Measurements from ENCODE around the gene ATF6B. TPM values are rescaled to one million over a fixed set of nuclear protein-coding genes. Genes with fewer than 3 reads are reported as not detected.
A peak's percentile ranks its signal among the peaks of the same experiment; 100 is the strongest.

The ATF6B gene
- total RNA-seq, 1 experiment from 2014 or later: 87.2 TPM

- Histone ChIP-seq H3K9me2 (ENCODE audit: insufficient read depth) (no peaks in the 10 kb centered on the region), H4K20me1 (ENCODE audit: insufficient read depth) (no peaks in the 10 kb centered on the region; the same call in 1 of the 2 replicates), H3K4me2 (0 out of 2 replicates have a peak overlapping the region, but pooled peaks have one; percentile 22), H3K27ac (no peak overlapping the region), H3K79me2 (ENCODE audit: low read depth) (no peaks in the 10 kb centered on the region), H3F3A (ENCODE audit: insufficient read depth, low read depth) (peaks cover 20% of the 10 kb centered on the region), H3K9me3 (ENCODE audit: insufficient read depth, low read depth) (no peaks in the 10 kb centered on the region), H3K4me3 (no peak overlapping the region), H2AFZ (no peak overlapping the region), H3K36me3 (ENCODE audit: low read depth) (peaks cover 9% of the 10 kb centered on the region; the same call in 1 of the 2 replicates), H3K27me3 (ENCODE audit: insufficient read depth, low read depth) (no peaks in the 10 kb centered on the region), H3K4me1 (replicated peaks; ENCODE audit: insufficient read depth) (peaks cover 21% of the 10 kb centered on the region; the same call in 1 of the 2 replicates)
- CTCF ChIA-PET: interaction anchor here (1.0 kb wide), 1 partner anchor 35 kb away, joined by 3 read pairs; no protein-coding TSS in a partner anchor
- intact Hi-C loops (cut with micrococcal nuclease; ENCODE audit: unreplicated experiment): loop anchor here (1.0 to 5.0 kb wide), 4 partner anchors 27 to 683 kb away; no protein-coding TSS in a partner anchor
- BruUV-seq (replicated peaks): no TSS peak
- POLR2A ChIA-PET (ENCODE audit: unreplicated experiment): interaction anchor here (0.6 kb wide), 2 partner anchors 11 to 21 kb away, joined by 3 to 4 read pairs; no protein-coding TSS in a partner anchor
- peak; percentile 39 to 60 for DNase-seq
- TF ChIP-seq EZH2 (IDR thresholded peaks at IDR 0.05; ENCODE audit: low read depth): no peak
- TF ChIP-seq, protein P1, sequence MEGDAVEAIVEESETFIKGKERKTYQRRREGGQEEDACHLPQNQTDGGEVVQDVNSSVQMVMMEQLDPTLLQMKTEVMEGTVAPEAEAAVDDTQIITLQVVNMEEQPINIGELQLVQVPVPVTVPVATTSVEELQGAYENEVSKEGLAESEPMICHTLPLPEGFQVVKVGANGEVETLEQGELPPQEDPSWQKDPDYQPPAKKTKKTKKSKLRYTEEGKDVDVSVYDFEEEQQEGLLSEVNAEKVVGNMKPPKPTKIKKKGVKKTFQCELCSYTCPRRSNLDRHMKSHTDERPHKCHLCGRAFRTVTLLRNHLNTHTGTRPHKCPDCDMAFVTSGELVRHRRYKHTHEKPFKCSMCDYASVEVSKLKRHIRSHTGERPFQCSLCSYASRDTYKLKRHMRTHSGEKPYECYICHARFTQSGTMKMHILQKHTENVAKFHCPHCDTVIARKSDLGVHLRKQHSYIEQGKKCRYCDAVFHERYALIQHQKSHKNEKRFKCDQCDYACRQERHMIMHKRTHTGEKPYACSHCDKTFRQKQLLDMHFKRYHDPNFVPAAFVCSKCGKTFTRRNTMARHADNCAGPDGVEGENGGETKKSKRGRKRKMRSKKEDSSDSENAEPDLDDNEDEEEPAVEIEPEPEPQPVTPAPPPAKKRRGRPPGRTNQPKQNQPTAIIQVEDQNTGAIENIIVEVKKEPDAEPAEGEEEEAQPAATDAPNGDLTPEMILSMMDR (conservative IDR thresholded peaks at IDR 0.05): no peak
Observed at GRCh38 chr6:32114796-32115195, 13.2 kb downstream of the ATF6B start.

DNA sequence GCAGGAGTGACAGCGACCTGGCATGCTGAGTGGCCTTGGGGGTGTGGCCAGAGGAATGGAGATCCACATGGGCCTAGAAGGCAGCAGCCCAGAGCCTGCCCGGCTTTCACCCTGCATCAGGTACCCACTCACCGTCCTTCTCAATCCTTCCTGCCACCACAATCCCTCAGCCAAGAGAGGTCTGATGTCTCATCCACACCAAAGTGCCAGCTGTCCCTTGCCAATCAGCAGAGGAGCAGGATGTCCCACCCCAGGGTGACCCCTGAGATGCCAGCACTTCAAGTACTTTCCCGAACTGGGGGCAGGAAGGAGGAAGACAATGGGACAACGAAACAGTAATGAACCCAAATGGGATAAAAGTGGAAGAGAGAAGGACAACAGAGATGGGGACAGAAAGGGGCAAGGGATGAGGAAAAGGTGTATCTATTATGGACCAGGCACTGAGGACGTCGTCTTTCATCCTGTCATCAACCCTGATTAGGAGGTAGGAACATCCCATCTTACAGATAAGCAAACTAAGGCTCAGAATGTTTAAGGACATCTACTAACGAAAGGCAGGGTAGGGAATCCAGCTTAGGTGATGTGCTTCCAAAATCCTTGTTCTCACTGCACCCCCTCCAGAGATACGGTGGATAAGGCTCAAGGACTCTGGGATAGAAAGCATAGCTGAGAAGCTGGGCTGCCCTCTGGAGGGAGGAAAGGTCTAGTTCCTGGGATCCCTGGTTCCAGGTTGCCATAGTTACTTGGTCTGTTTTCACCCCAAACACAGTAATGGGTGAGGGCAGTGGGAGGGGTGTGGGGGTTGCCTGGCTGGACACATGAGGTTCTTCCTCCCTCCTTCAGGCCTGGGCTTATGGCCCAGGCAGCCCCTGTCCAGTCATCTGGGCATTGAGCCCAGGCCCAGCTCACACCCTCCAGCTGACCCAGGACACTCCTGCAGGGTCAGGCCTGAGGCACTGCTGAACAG, 14.4 kb downstream of the ATF6B start:
- TF ChIP-seq, protein P1 (conservative IDR thresholded peaks at IDR 0.05): peak; percentile 45; the same call in 1 of the 2 replicates
- no peak for TF ChIP-seq EZH2 (IDR thresholded peaks at IDR 0.05; ENCODE audit: low read depth)
- no peaks in the 10 kb centered on the region for H3K9me3 ChIP-seq (ENCODE audit: insufficient read depth, low read depth)
- no peaks in the 10 kb centered on the region; the same call in 1 of the 2 replicates for H4K20me1 ChIP-seq (ENCODE audit: insufficient read depth)
- no peaks in the 10 kb centered on the region for H3K79me2 ChIP-seq (ENCODE audit: low read depth)
- intact Hi-C loops (cut with micrococcal nuclease; ENCODE audit: unreplicated experiment): loop anchor here (1.0 to 2.0 kb wide), 2 partner anchors 26 to 67 kb away; no protein-coding TSS in a partner anchor
- no peak overlapping the region for H3K4me2 ChIP-seq
- no peak overlapping the region for H3K27ac ChIP-seq
- peaks cover 17% of the 10 kb centered on the region for H3F3A ChIP-seq (ENCODE audit: insufficient read depth, low read depth)
- H3K27me3 ChIP-seq (ENCODE audit: insufficient read depth, low read depth): no peaks in the 10 kb centered on the region
- DNase-seq: peak; percentile 64 to 85
- BruUV-seq (replicated peaks): no TSS peak
- H3K4me3 ChIP-seq: no peak overlapping the region
- no peaks in the 10 kb centered on the region for H3K9me2 ChIP-seq (ENCODE audit: insufficient read depth)
- H3K4me1 ChIP-seq (replicated peaks; ENCODE audit: insufficient read depth): peaks cover 21% of the 10 kb centered on the region; the same call in 1 of the 2 replicates
- no peak overlapping the region for H2AFZ ChIP-seq
- ChIA-PET CTCF (interaction anchor here (1.0 kb wide), 1 partner anchor 33 kb away, joined by 3 read pairs; no protein-coding TSS in a partner anchor), POLR2A (ENCODE audit: unreplicated experiment) (interaction anchor here (0.5 to 0.8 kb wide), 7 partner anchors 23 to 1714 kb away, joined by 3 to 4 read pairs (median 4); no protein-coding TSS in a partner anchor)
- peaks cover 9% of the 10 kb centered on the region; the same call in 1 of the 2 replicates for H3K36me3 ChIP-seq (ENCODE audit: low read depth)

DNA sequence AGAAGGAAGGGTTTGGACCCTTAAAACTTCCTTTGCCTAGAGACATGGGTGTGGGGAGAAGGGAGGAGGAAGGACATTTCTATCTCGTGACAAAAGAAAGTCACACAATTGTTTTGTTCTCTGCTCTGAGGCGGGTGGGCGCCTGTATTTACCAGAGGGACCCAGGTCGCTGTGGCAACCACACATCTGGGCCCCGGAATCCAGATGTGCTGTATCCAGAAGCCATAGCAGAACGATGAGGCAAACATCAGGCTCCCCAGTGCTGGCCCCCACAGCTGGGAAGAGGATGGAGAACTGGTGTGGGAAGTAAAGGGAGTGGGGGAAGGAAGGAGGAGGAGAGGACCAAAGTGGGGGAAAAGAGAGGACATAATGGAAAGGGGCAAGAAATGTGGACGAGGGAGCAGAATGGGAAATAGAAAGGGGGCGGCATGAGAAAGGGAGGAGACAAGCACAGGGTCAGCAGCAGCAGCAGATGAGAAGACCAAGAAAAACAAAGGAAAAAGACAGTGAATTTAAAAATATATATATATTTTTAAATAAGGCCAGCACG, 15.5 kb downstream of the ATF6B start:
- POLR2A ChIA-PET (ENCODE audit: unreplicated experiment): no interaction called here
- no peaks in the 10 kb centered on the region for H3K27me3 ChIP-seq (ENCODE audit: insufficient read depth, low read depth)
- H3F3A ChIP-seq (ENCODE audit: insufficient read depth, low read depth): peaks cover 17% of the 10 kb centered on the region
- no peak overlapping the region for H3K27ac ChIP-seq
- H3K4me1 ChIP-seq (replicated peaks; ENCODE audit: insufficient read depth): peaks cover 32% of the 10 kb centered on the region; the same call in 1 of the 2 replicates
- no peak overlapping the region for H3K4me2 ChIP-seq
- no peaks in the 10 kb centered on the region for H3K79me2 ChIP-seq (ENCODE audit: low read depth)
- CTCF ChIA-PET: no interaction called here
- H3K4me3 ChIP-seq: no peak overlapping the region
- TF ChIP-seq, protein P1 (conservative IDR thresholded peaks at IDR 0.05): no peak
- no peak for TF ChIP-seq EZH2 (IDR thresholded peaks at IDR 0.05; ENCODE audit: low read depth)
- intact Hi-C loops (cut with micrococcal nuclease; ENCODE audit: unreplicated experiment): no loop called here
- no peak overlapping the region for H2AFZ ChIP-seq
- no peak for DNase-seq
- H3K9me2 ChIP-seq (ENCODE audit: insufficient read depth): no peaks in the 10 kb centered on the region
- H3K9me3 ChIP-seq (ENCODE audit: insufficient read depth, low read depth): no peaks in the 10 kb centered on the region
- BruUV-seq (replicated peaks): TSS peak; percentile 8
- H4K20me1 ChIP-seq (ENCODE audit: insufficient read depth): no peaks in the 10 kb centered on the region; the same call in 1 of the 2 replicates
- peaks cover 9% of the 10 kb centered on the region; the same call in 1 of the 2 replicates for H3K36me3 ChIP-seq (ENCODE audit: low read depth)

Data from PC-9 (cell line).